B cell (primary cell): ENCODE results near the gene SLC5A5. TPM values are rescaled to one million over a fixed set of nuclear protein-coding genes. Genes with fewer than 3 reads are reported as not detected.

ENCODE experiments used
- ATAC-seq: fragments of 200-7000 bp; cut with Tn5 transposase; one replicate; pipeline ENCODE4 v1.10.0; 2021; ENCODE audit warnings: low read depth, mild to moderate bottlenecking, moderate number of reproducible peaks, moderate library complexity
- CTCF ChIA-PET: fragments of 350-600 bp; sonication (Branson Sonifier 250); formaldehyde crosslinking; loops from one replicate; lab custom pipeline; 2021; ENCODE audit warnings: antibody characterized with exemption, inconsistent platforms; lab: Charles Lee
- POLR2A ChIA-PET: fragments of 350-600 bp; sonication (Branson Sonifier 250); formaldehyde crosslinking; loops from one replicate; lab custom pipeline; 2021; ENCODE audit warnings: antibody characterized with exemption; lab: Charles Lee
- DNase-seq: peaks from one replicate; pipeline ENCODE4 v3.0.0; 2013
- H2AFZ ChIP-seq: 2 replicates; pipeline ENCODE4 v1.6.1; 2012; ENCODE audit warnings: mild to moderate bottlenecking, low read depth, low read length; ENCODE audit not compliant: insufficient read depth, poor library complexity, severe bottlenecking
- H3K27ac ChIP-seq, 2 donors: 1 replicate in 1 of 2; 2 replicates in 1 of 2; pipeline ENCODE4 v1.5.1; 2012 to 2013; ENCODE audit warnings: low read length in 2 of 2, mild to moderate bottlenecking in 2 of 2, moderate library complexity in 1 of 2
- H3K27me3 ChIP-seq, 4 experiments: fragments of 200-600 bp in 1 of 4; sonication (generic) in 1 of 4; replicated peaks in 1 of 4; 1 replicate in 2 of 4; 2 replicates in 2 of 4; pipeline versions ENCODE4 v1.6.1 to v1.7.0; 2013 to 2016; ENCODE audit warnings: low read length in 3 of 4, mild to moderate bottlenecking in 2 of 4, mixed read lengths in 1 of 4, moderate library complexity in 1 of 4; ENCODE audit not compliant: insufficient read depth in 4 of 4, control insufficient read depth in 3 of 4; ENCODE audit errors: control extremely low read depth in 1 of 4
- H3K36me3 ChIP-seq, 2 experiments: replicated peaks in 1 of 2; 1 replicate in 1 of 2; 2 replicates in 1 of 2; pipeline versions ENCODE4 v1.6.1 to v1.7.1; 2013; ENCODE audit warnings: low read length in 1 of 2; ENCODE audit not compliant: insufficient read depth in 2 of 2, control insufficient read depth in 1 of 2; ENCODE audit errors: control extremely low read depth in 1 of 2, extremely low read depth in 1 of 2
- H3K4me1 ChIP-seq, 2 donors: fragments of 200-600 bp in 1 of 2; sonication (generic) in 1 of 2; 1 replicate in 1 of 2; 2 replicates in 1 of 2; pipeline versions ENCODE4 v1.5.1 to v1.6.1; 2013 to 2017; ENCODE audit warnings: low read length in 2 of 2; ENCODE audit not compliant: control insufficient read depth in 2 of 2, insufficient read depth in 2 of 2
- H3K4me2 ChIP-seq: replicated peaks from 2 replicates; pipeline ENCODE3; 2012; ENCODE audit warnings: mild to moderate bottlenecking, low read depth, low read length; ENCODE audit not compliant: poor library complexity, severe bottlenecking
- H3K4me3 ChIP-seq, 5 experiments: fragments of 200-600 bp in 1 of 5; sonication (generic) in 1 of 5; 1 replicate in 3 of 5; 2 replicates in 2 of 5; pipeline versions ENCODE4 v1.5.1 to v1.7.0; 2011 to 2016; ENCODE audit warnings: low read length in 4 of 5, mild to moderate bottlenecking in 4 of 5, low read depth in 2 of 5, control low read depth in 1 of 5, moderate library complexity in 1 of 5; ENCODE audit not compliant: insufficient read depth in 1 of 5; ENCODE audit errors: control extremely low read depth in 1 of 5, extremely low read depth in 1 of 5
- H3K79me2 ChIP-seq: fragments of 200-600 bp; sonication (generic); one replicate; pipeline ENCODE4 v1.6.0; 2016; ENCODE audit warnings: low read length; ENCODE audit not compliant: control insufficient read depth, insufficient read depth
- H3K9ac ChIP-seq: fragments of 200-600 bp; sonication (generic); 2 replicates; pipeline ENCODE4 v1.6.1; 2017; ENCODE audit warnings: mild to moderate bottlenecking, low read length, moderate library complexity
- H3K9me3 ChIP-seq, 3 donors: one replicate each; pipeline versions ENCODE4 v1.6.1 to v1.7.1; 2013; ENCODE audit warnings: low read length in 2 of 3; ENCODE audit not compliant: control insufficient read depth in 2 of 3, insufficient read depth in 1 of 3; ENCODE audit errors: control extremely low read depth in 1 of 3
- H4K20me1 ChIP-seq: 2 replicates; pipeline ENCODE4 v1.6.0; 2012; ENCODE audit warnings: mild to moderate bottlenecking, low read length; ENCODE audit not compliant: insufficient read depth, control insufficient read depth, poor library complexity, severe bottlenecking
- H3K27ac Mint-ChIP-seq: one replicate; pipeline ENCODE4 v1.8.0; 2021; ENCODE audit warnings: mixed read lengths
- H3K27me3 Mint-ChIP-seq: one replicate; pipeline ENCODE4 v1.8.0; 2021; ENCODE audit warnings: mixed read lengths
- H3K4me1 Mint-ChIP-seq: one replicate; pipeline ENCODE4 v1.8.0; 2021; ENCODE audit warnings: mixed read lengths
- H3K4me3 Mint-ChIP-seq: one replicate; pipeline ENCODE4 v1.8.0; 2021; ENCODE audit warnings: mixed read lengths
- H3K9me3 Mint-ChIP-seq: one replicate; pipeline ENCODE4 v1.8.0; 2022; ENCODE audit warnings: mixed read lengths; ENCODE audit not compliant: insufficient read depth
- CTCF ChIP-seq: fragments of 200-600 bp; IDR thresholded peaks from one replicate; pipeline ENCODE4 v1.8.0; 2022; ENCODE audit warnings: antibody characterized with exemption, mild to moderate bottlenecking
- EZH2 ChIP-seq: IDR thresholded peaks from 2 replicates; pipeline ENCODE4 v1.6.1; 2012; ENCODE audit warnings: borderline replicate concordance, low read depth, mild to moderate bottlenecking, moderate library complexity, low read length; ENCODE audit not compliant: insufficient read depth, poor library complexity, severe bottlenecking
- WGBS: methylation state at CpG from one replicate; pipeline ENCODE4 v1.1.5; 2013; ENCODE audit warnings: missing lambda C conversion rate; ENCODE audit not compliant: insufficient coverage; 5-methylcytosine and 5-hydroxymethylcytosine counted together
- intact Hi-C: fragments of 100-400 bp; cut with micrococcal nuclease; formaldehyde crosslinking; loops from one replicate; pipeline ENCODE4 v1.10.0; 2022
- polyA plus RNA-seq: library from polyadenylated mRNA; depleted of rRNA; stranded (reverse); fragments of >200 nt; gene quantifications from 2 replicates; pipeline ENCODE4 v1.2.3, GENCODE V29; 2012
- total RNA-seq, 2 donors: library from RNA; stranded (reverse); fragments of 120-200 nt in 1 of 2; gene quantifications; 1 replicate in 1 of 2; 2 replicates in 1 of 2; pipeline versions ENCODE4 v1.2.3 to v1.2.4, GENCODE V29; 2013 to 2022

Gene SLC5A5
- total and polyA plus RNA-seq, 2 donors (not counting 1 experiment from before 2014, with no cell fraction given), result 0.07 to 0.40 TPM

- ATAC-seq (no peak), DNase-seq (no peak)
- intact Hi-C loops, result no loop called here
- POLR2A ChIA-PET, result interaction anchor here (0.6 to 1.5 kb wide), 2 partner anchors 9 to 69 kb away, joined by 4 to 5 read pairs; partner anchors contain the start of gene RPL18A
- Histone ChIP-seq H3K4me1 (peaks cover 11 to 19% of the 10 kb centered on the region in 2 donors), H2AFZ (no peak overlapping the region), H3K27me3 (peaks cover 0 to 5% (median 0%) of the 10 kb centered on the region in 4 experiments), H3K4me2 (no peak overlapping the region), H3K79me2 (peaks cover 13% of the 10 kb centered on the region), H4K20me1 (no peaks in the 10 kb centered on the region), H3K4me3 (no peak overlapping the region), H3K27ac (no peak overlapping the region), H3K36me3 (no peaks in the 10 kb centered on the region), H3K9me3 (peaks cover 0 to 5% (median 0%) of the 10 kb centered on the region in 3 donors), H3K9ac (no peak overlapping the region)
- TF ChIP-seq EZH2 (no peak), CTCF (no peak)
- Mint-ChIP-seq H3K4me3 (no peak overlapping the region), H3K9me3 (no peaks in the 10 kb centered on the region), H3K4me1 (peaks cover 20% of the 10 kb centered on the region), H3K27me3 (peaks cover 9% of the 10 kb centered on the region), H3K27ac (no peak overlapping the region)
- 62% methylated on average over 4 of the region's 4 CpGs for WGBS
- CTCF ChIA-PET, result interaction anchor here (0.7 to 11.7 kb wide), 3 partner anchors 9 to 180 kb away, joined by 3 to 374 read pairs (median 4); partner anchors contain the start of genes JAK3 and RPL18A
These were observed 57.3 kb downstream of the SLC5A5 start for GRCh38 chr19:17929056-17929455.

GRCh38 chr19:17931532-17932191 is 59.9 kb downstream of the SLC5A5 start:
- peak overlapping the region; percentile 96 for H2AFZ ChIP-seq
- Mint-ChIP-seq H3K4me3 (peak overlapping the region; percentile 70), H3K9me3 (no peaks in the 10 kb centered on the region), H3K27ac (peak overlapping the region; percentile 20), H3K4me1 (peaks cover 22% of the 10 kb centered on the region), H3K27me3 (peaks cover 3% of the 10 kb centered on the region)
- peak overlapping the region; percentile 91 for H3K9ac ChIP-seq
- H3K27me3 ChIP-seq, result no peaks in the 10 kb centered on the region
- peaks cover 0 to 5% (median 0%) of the 10 kb centered on the region in 3 donors for H3K9me3 ChIP-seq
- no peak for TF ChIP-seq EZH2
- TF ChIP-seq CTCF, result no peak
- peaks cover 32% of the 10 kb centered on the region for H3K79me2 ChIP-seq
- WGBS, result 46% methylated on average over 8 of the region's 14 CpGs
- peak; percentile 30 for DNase-seq
- H3K27ac ChIP-seq, result no peak overlapping the region
- H3K4me3 ChIP-seq, result peak overlapping the region in 2 of 5 experiments; percentile 78 to 81
- no peaks in the 10 kb centered on the region for H4K20me1 ChIP-seq
- no peak for ATAC-seq
- peaks cover 11 to 19% of the 10 kb centered on the region in 2 donors for H3K4me1 ChIP-seq
- H3K36me3 ChIP-seq, result no peaks in the 10 kb centered on the region
- POLR2A ChIA-PET, result interaction anchor here (0.5 to 2.2 kb wide), 9 partner anchors 30 to 160 kb away, joined by 3 to 65 read pairs (median 4); partner anchors contain the start of gene RPL18A
- H3K4me2 ChIP-seq, result peak overlapping the region; percentile 80
- intact Hi-C loops, result loop anchor here (1.0 to 2.0 kb wide), 4 partner anchors 59 to 221 kb away; partner anchors contain the start of genes PIK3R2 and RPL18A
- CTCF ChIA-PET, result interaction anchor here (0.5 to 11.7 kb wide), 22 partner anchors 10 to 490 kb away, joined by 3 to 374 read pairs (median 5); partner anchors contain the start of genes ARRDC2, JAK3, PIK3R2 and RPL18A
